H1 (cell line): ENCODE data around the gene ARHGEF10L.

Experiments used
- CHD2 ChIP-seq: IDR thresholded peaks from 2 replicates; pipeline ENCODE4 v1.6.1; 2012; ENCODE audit warnings: low read length, improper control_type of control experiment
- CTCF ChIP-seq, 3 experiments: IDR thresholded peaks; 1 replicate in 2 of 3; 2 replicates in 1 of 3; pipeline versions ENCODE4 v1.5.1 to v1.6.1; 2011; ENCODE audit warnings: low read length in 3 of 3, mild to moderate bottlenecking in 3 of 3, inconsistent platforms in 2 of 3, low read depth in 1 of 3, moderate library complexity in 1 of 3; ENCODE audit not compliant: insufficient read depth in 1 of 3; ENCODE audit errors: control extremely low read depth in 1 of 3
- EP300 ChIP-seq, 2 experiments: IDR thresholded peaks; 1 replicate in 1 of 2; 2 replicates in 1 of 2; pipeline ENCODE4 v1.6.1; 2011 to 2012; ENCODE audit warnings: low read depth in 2 of 2, low read length in 2 of 2, mild to moderate bottlenecking in 2 of 2, borderline replicate concordance in 1 of 2, inconsistent platforms in 1 of 2, moderate library complexity in 1 of 2
- EZH2 ChIP-seq: fragments of 200-600 bp; sonication (generic); IDR thresholded peaks from 2 replicates; pipeline ENCODE4 v1.7.1; 2012; ENCODE audit warnings: low read depth, mild to moderate bottlenecking, moderate library complexity, low read length, inconsistent platforms; ENCODE audit not compliant: severe bottlenecking
- JUND ChIP-seq: IDR thresholded peaks from 2 replicates; pipeline ENCODE4 v1.6.1; 2011; ENCODE audit warnings: mild to moderate bottlenecking, improper control_type of control experiment, low read length
- PHF8 ChIP-seq: fragments of 200-600 bp; sonication (generic); conservative IDR thresholded peaks from 2 replicates; pipeline ENCODE4 v1.7.1; 2012; ENCODE audit warnings: low read depth, mild to moderate bottlenecking, inconsistent platforms, low read length, moderate library complexity
- POLR2A ChIP-seq, 2 experiments: IDR thresholded peaks; 1 replicate in 1 of 2; 2 replicates in 1 of 2; pipeline ENCODE4 v1.6.1; 2011; ENCODE audit warnings: low read depth in 2 of 2, low read length in 2 of 2, mild to moderate bottlenecking in 2 of 2; ENCODE audit errors: control extremely low read depth in 1 of 2
- POLR2AphosphoS5 ChIP-seq: IDR thresholded peaks from 2 replicates; pipeline ENCODE4 v1.6.1; 2011; ENCODE audit warnings: low read depth, low read length
- RFX5 ChIP-seq: IDR thresholded peaks from 2 replicates; pipeline ENCODE4 v1.6.1; 2011; ENCODE audit warnings: low read depth, low read length, improper control_type of control experiment, borderline replicate concordance
- TAF1 ChIP-seq: IDR thresholded peaks from 2 replicates; pipeline ENCODE4 v1.6.1; 2011; ENCODE audit warnings: mild to moderate bottlenecking, low read depth, low read length
- TAF7 ChIP-seq: optimal IDR thresholded peaks from 2 replicates; pipeline ENCODE3; 2011; ENCODE audit warnings: low read depth, mild to moderate bottlenecking, inconsistent platforms, low read length, moderate library complexity, borderline replicate concordance
- TF ChIP-seq, protein P1 (sequence below): IDR thresholded peaks from 2 replicates; pipeline ENCODE4 v1.6.1; 2011; ENCODE audit warnings: low read depth, mild to moderate bottlenecking, low read length; ENCODE audit not compliant: insufficient read depth
- TF ChIP-seq, protein P2 (sequence below): fragments of 300-600 bp; sonication (generic); IDR thresholded peaks from 2 replicates; pipeline ENCODE4 v1.7.1; 2012; ENCODE audit warnings: low read length, moderate library complexity, mild to moderate bottlenecking, inconsistent platforms; ENCODE audit not compliant: insufficient replicate concordance

DNA sequence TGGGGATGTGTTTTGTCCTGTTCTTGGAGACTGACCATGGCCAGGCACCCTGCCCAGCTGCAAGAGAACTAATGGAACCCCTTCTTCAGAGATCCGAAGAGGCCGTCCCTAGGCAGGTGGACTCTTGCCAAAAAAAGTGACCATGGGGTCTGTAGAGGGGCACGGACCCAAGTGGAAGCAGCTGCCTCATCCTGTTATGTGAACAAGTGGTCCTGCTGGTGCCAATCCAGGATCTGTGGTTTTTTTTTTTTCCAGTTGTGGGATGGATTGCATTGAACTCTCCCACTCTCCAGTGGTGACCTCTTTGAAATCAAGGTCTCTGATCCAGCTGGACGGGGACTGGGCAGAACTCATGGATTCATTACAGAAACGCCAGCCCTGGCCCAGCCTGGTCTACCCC is 71.2 kb downstream of the ARHGEF10L start:
- no peak for TF ChIP-seq POLR2AphosphoS5
- TF ChIP-seq CTCF (IDR thresholded peaks at IDR 0.05; ENCODE audit: control extremely low read depth in 1 of 3, insufficient read depth in 1 of 3, low read depth in 1 of 3, low read length in 3 of 3): no peak
- no peak for TF ChIP-seq JUND
- no peak for TF ChIP-seq RFX5
- TF ChIP-seq POLR2A (IDR thresholded peaks at IDR 0.05; ENCODE audit: control extremely low read depth in 1 of 2, low read depth in 2 of 2, low read length in 2 of 2): no peak
- TF ChIP-seq, protein P1, sequence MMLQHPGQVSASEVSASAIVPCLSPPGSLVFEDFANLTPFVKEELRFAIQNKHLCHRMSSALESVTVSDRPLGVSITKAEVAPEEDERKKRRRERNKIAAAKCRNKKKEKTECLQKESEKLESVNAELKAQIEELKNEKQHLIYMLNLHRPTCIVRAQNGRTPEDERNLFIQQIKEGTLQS: no peak
- no peak for TF ChIP-seq PHF8
- no peak for TF ChIP-seq EZH2
- TF ChIP-seq EP300 (IDR thresholded peaks at IDR 0.05; ENCODE audit: borderline replicate concordance in 1 of 2, low read depth in 2 of 2, low read length in 2 of 2): no peak
- TF ChIP-seq TAF7: no peak
- TF ChIP-seq TAF1: no peak
- no peak for TF ChIP-seq CHD2
- TF ChIP-seq, protein P2, sequence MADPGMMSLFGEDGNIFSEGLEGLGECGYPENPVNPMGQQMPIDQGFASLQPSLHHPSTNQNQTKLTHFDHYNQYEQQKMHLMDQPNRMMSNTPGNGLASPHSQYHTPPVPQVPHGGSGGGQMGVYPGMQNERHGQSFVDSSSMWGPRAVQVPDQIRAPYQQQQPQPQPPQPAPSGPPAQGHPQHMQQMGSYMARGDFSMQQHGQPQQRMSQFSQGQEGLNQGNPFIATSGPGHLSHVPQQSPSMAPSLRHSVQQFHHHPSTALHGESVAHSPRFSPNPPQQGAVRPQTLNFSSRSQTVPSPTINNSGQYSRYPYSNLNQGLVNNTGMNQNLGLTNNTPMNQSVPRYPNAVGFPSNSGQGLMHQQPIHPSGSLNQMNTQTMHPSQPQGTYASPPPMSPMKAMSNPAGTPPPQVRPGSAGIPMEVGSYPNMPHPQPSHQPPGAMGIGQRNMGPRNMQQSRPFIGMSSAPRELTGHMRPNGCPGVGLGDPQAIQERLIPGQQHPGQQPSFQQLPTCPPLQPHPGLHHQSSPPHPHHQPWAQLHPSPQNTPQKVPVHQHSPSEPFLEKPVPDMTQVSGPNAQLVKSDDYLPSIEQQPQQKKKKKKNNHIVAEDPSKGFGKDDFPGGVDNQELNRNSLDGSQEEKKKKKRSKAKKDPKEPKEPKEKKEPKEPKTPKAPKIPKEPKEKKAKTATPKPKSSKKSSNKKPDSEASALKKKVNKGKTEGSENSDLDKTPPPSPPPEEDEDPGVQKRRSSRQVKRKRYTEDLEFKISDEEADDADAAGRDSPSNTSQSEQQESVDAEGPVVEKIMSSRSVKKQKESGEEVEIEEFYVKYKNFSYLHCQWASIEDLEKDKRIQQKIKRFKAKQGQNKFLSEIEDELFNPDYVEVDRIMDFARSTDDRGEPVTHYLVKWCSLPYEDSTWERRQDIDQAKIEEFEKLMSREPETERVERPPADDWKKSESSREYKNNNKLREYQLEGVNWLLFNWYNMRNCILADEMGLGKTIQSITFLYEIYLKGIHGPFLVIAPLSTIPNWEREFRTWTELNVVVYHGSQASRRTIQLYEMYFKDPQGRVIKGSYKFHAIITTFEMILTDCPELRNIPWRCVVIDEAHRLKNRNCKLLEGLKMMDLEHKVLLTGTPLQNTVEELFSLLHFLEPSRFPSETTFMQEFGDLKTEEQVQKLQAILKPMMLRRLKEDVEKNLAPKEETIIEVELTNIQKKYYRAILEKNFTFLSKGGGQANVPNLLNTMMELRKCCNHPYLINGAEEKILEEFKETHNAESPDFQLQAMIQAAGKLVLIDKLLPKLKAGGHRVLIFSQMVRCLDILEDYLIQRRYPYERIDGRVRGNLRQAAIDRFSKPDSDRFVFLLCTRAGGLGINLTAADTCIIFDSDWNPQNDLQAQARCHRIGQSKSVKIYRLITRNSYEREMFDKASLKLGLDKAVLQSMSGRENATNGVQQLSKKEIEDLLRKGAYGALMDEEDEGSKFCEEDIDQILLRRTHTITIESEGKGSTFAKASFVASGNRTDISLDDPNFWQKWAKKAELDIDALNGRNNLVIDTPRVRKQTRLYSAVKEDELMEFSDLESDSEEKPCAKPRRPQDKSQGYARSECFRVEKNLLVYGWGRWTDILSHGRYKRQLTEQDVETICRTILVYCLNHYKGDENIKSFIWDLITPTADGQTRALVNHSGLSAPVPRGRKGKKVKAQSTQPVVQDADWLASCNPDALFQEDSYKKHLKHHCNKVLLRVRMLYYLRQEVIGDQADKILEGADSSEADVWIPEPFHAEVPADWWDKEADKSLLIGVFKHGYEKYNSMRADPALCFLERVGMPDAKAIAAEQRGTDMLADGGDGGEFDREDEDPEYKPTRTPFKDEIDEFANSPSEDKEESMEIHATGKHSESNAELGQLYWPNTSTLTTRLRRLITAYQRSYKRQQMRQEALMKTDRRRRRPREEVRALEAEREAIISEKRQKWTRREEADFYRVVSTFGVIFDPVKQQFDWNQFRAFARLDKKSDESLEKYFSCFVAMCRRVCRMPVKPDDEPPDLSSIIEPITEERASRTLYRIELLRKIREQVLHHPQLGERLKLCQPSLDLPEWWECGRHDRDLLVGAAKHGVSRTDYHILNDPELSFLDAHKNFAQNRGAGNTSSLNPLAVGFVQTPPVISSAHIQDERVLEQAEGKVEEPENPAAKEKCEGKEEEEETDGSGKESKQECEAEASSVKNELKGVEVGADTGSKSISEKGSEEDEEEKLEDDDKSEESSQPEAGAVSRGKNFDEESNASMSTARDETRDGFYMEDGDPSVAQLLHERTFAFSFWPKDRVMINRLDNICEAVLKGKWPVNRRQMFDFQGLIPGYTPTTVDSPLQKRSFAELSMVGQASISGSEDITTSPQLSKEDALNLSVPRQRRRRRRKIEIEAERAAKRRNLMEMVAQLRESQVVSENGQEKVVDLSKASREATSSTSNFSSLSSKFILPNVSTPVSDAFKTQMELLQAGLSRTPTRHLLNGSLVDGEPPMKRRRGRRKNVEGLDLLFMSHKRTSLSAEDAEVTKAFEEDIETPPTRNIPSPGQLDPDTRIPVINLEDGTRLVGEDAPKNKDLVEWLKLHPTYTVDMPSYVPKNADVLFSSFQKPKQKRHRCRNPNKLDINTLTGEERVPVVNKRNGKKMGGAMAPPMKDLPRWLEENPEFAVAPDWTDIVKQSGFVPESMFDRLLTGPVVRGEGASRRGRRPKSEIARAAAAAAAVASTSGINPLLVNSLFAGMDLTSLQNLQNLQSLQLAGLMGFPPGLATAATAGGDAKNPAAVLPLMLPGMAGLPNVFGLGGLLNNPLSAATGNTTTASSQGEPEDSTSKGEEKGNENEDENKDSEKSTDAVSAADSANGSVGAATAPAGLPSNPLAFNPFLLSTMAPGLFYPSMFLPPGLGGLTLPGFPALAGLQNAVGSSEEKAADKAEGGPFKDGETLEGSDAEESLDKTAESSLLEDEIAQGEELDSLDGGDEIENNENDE: no peak
